GM18519 (cell line): Measurements from ENCODE around the gene RANBP9.
A peak's percentile ranks its signal among the peaks of the same experiment; 100 is the strongest.

Source experiments
- ATAC-seq: cut with Tn5 transposase; IDR thresholded peaks from one replicate; pipeline ENCODE4 v1.9.1; 2021; ENCODE audit warnings: mild to moderate bottlenecking, moderate library complexity; ENCODE audit not compliant: unreplicated experiment, low FRiP score

RANBP9 gene

GRCh38 chr6:13655700-13656099, 55.9 kb downstream of the RANBP9 start:
- no peak for ATAC-seq

GRCh38 chr6:13654496-13654895, 57.1 kb downstream of the RANBP9 start:
- ATAC-seq, result no peak

- no peak for ATAC-seq
These were observed 58.3 kb downstream of the RANBP9 start for GRCh38 chr6:13653296-13653695.

- no peak for ATAC-seq
These were observed 62.2 kb downstream of the RANBP9 start for GRCh38 chr6:13649393-13649792.

- no peak for ATAC-seq
These were observed 62.8 kb downstream of the RANBP9 start for GRCh38 chr6:13648850-13649249.

- ATAC-seq, result no peak
These were observed 68.5 kb downstream of the RANBP9 start for GRCh38 chr6:13643125-13643524.

GRCh38 chr6:13641315-13641714, 70.3 kb downstream of the RANBP9 start:
- ATAC-seq, result no peak

- ATAC-seq, result no peak
These were observed 73.0 kb downstream of the RANBP9 start for GRCh38 chr6:13638626-13639025.

GRCh38 chr6:13638014-13638413, 73.6 kb downstream of the RANBP9 start:
- no peak for ATAC-seq

GRCh38 chr6:13635948-13636658, 75.5 kb downstream of the RANBP9 start:
- no peak for ATAC-seq

GRCh38 chr6:13633343-13633742, 78.3 kb downstream of the RANBP9 start:
- ATAC-seq, result no peak

GRCh38 chr6:13630499-13630898, 81.1 kb downstream of the RANBP9 start:
- no peak for ATAC-seq

GRCh38 chr6:13629459-13630116, 82.0 kb downstream of the RANBP9 start:
- ATAC-seq, result no peak

GRCh38 chr6:13624871-13625288, 86.8 kb downstream of the RANBP9 start:
- no peak for ATAC-seq

- no peak for ATAC-seq
These were observed 94.6 kb downstream of the RANBP9 start for GRCh38 chr6:13617066-13617465.

GRCh38 chr6:13615792-13616120, 95.9 kb downstream of the RANBP9 start:
- no peak for ATAC-seq

GRCh38 chr6:13614926-13615791, 96.5 kb downstream of the RANBP9 start, which contains the start of gene NOL7:
Gene NOL7, plus strand, starts transcription at chr6:13615335. Its CDS starts 24 bp downstream, at chr6:13615359.
- peak; percentile 72 for ATAC-seq

GRCh38 chr6:13614126-13614925, 97.3 kb downstream of the RANBP9 start:
- peak; percentile 11 for ATAC-seq

GRCh38 chr6:13613029-13613594, 98.5 kb downstream of the RANBP9 start:
- ATAC-seq, result no peak

GRCh38 chr6:13611715-13612114, 99.9 kb downstream of the RANBP9 start:
- ATAC-seq, result no peak
